K562 (cell line): ENCODE results near the gene ZNF385C. TPM values are rescaled to one million over a fixed set of nuclear protein-coding genes. Genes with fewer than 3 reads are reported as not detected.
A peak's percentile ranks its signal among the peaks of the same experiment; 100 is the strongest.

Source experiments
- CREB1 ChIP-seq, 2 experiments: sonication (generic) in 1 of 2; formaldehyde crosslinking in 1 of 2; IDR thresholded peaks; 2 replicates each; pipeline versions ENCODE4 v1.6.1 to v1.8.0; 2012 to 2022; ENCODE audit warnings: inconsistent platforms in 1 of 2, mild to moderate bottlenecking in 1 of 2, missing genetic modification reagents in 1 of 2, moderate library complexity in 1 of 2
- FOXK2 ChIP-seq, 2 experiments: fragments of 450-650 bp; IDR thresholded peaks in 1 of 2; conservative IDR thresholded peaks in 1 of 2; 2 replicates each; pipeline ENCODE4 v1.6.1; 2016; ENCODE audit warnings: low read depth in 2 of 2, mild to moderate bottlenecking in 1 of 2
- GABPA ChIP-seq: fragments of 200-800 bp; sonication (Bioruptor generic); conservative IDR thresholded peaks from 2 replicates; pipeline ENCODE4 v1.6.1; 2016; ENCODE audit warnings: low read depth, missing genetic modification characterization, missing compliant biosample characterization
- KDM1A ChIP-seq, 2 experiments: fragments of 450-650 bp; IDR thresholded peaks; 2 replicates each; pipeline ENCODE4 v1.6.1; 2016; ENCODE audit warnings: mild to moderate bottlenecking in 2 of 2
- MYBL2 ChIP-seq, 2 experiments: fragments of 450-650 bp in 1 of 2; sonication (generic) in 1 of 2; formaldehyde crosslinking in 1 of 2; IDR thresholded peaks; 2 replicates each; pipeline versions ENCODE4 v1.6.1 to v1.8.1; 2017 to 2022; ENCODE audit warnings: borderline replicate concordance in 1 of 2, inconsistent platforms in 1 of 2, low read depth in 1 of 2, mild to moderate bottlenecking in 1 of 2, missing genetic modification reagents in 1 of 2, moderate library complexity in 1 of 2
- PURB ChIP-seq: sonication (generic); formaldehyde crosslinking; IDR thresholded peaks from 2 replicates; pipeline ENCODE4 v1.9.0; 2021; ENCODE audit warnings: low read depth, mild to moderate bottlenecking, missing genetic modification reagents
- RREB1 ChIP-seq: fragments of 250-450 bp; sonication (Bioruptor Pico); IDR thresholded peaks from 2 replicates; pipeline ENCODE4 v1.4.0; 2020
- SRSF3 ChIP-seq: fragments of 200-400 bp; formaldehyde crosslinking; IDR thresholded peaks from 2 replicates; pipeline ENCODE4 v1.6.1; 2016; ENCODE audit warnings: mild to moderate bottlenecking, low read length, moderate library complexity; ENCODE audit not compliant: insufficient read depth
- ZNF511 ChIP-seq: sonication (generic); formaldehyde crosslinking; IDR thresholded peaks from 2 replicates; pipeline ENCODE4 v1.8.0; 2022; ENCODE audit warnings: mild to moderate bottlenecking, missing genetic modification reagents
- polyA plus RNA-seq, 8 experiments: library from polyadenylated mRNA; depleted of rRNA in 4 of 8; stranded (reverse) in 5 of 8; unstranded in 3 of 8; fragments of >200 nt; fragmentation: Nextera tagmentation in 2 of 8; fragmentation: Illumina TruSeq in 1 of 8; extraction: Ambion mirVana in 2 of 8; extraction: Trizol in 1 of 8; gene quantifications; 2 replicates each; pipeline versions ENCODE4 v1.2.1 to v1.2.3, GENCODE V29; 2011 to 2014; ENCODE audit warnings: inconsistent platforms in 1 of 8, missing spikeins in 1 of 8
- total RNA-seq, 7 experiments: library from RNA; depleted of rRNA in 6 of 7; stranded (reverse); fragments of >200 nt in 6 of 7; fragmentation: Illumina TruSeq in 2 of 7; extraction: Trizol in 2 of 7; gene quantifications; 2 replicates each; pipeline versions ENCODE4 v1.2.1 to v1.2.3, GENCODE V29; 2011 to 2021; ENCODE audit warnings: low replicate concordance in 1 of 7

Gene ZNF385C
- total and polyA plus RNA-seq, 9 of the 15 experiments (the other 6 are each of a cell fraction or from before 2014, with no cell fraction given) = 0.03 to 0.35 (median 0.18) TPM; not detected in 1

GRCh38 chr17:42090964-42091790, 7.1 kb downstream of the ZNF385C start (continued):
- TF ChIP-seq ZNF511 (CRISPR knock-in tag) (no peak), RREB1 (0 out of 2 replicates have a peak, but pooled peaks have one; percentile 13), FOXK2 (conservative IDR thresholded peaks at IDR 0.05 in 1 of 2, IDR thresholded peaks at IDR 0.05 in 1 of 2; ENCODE audit: low read depth in 2 of 2) (no peak), CREB1 (IDR thresholded peaks at IDR 0.05) (no peak), CREB1 (CRISPR knock-in tag; IDR thresholded peaks at IDR 0.05) (no peak), PURB (CRISPR knock-in tag) (no peak), SRSF3 (no peak), GABPA (tag) (no peak), MYBL2 (IDR thresholded peaks at IDR 0.05; ENCODE audit: low read depth) (no peak), MYBL2 (CRISPR knock-in tag; IDR thresholded peaks at IDR 0.05; ENCODE audit: borderline replicate concordance) (no peak), KDM1A (IDR thresholded peaks at IDR 0.05) (no peak; a peak in 1 of 4 replicates)
